Airway epithelial cell (primary cell): ENCODE measurements around the gene PIANP. TPM values are rescaled to one million over a fixed set of nuclear protein-coding genes. Genes with fewer than 3 reads are reported as not detected.

ENCODE experiments used
- total RNA-seq: library from RNA; depleted of rRNA; stranded (reverse); fragments of >200 nt; gene quantifications from 2 replicates; pipeline ENCODE4 v1.2.3, GENCODE V29; 2015

The PIANP gene
- not detected in 2 replicates for total RNA-seq

DNA sequence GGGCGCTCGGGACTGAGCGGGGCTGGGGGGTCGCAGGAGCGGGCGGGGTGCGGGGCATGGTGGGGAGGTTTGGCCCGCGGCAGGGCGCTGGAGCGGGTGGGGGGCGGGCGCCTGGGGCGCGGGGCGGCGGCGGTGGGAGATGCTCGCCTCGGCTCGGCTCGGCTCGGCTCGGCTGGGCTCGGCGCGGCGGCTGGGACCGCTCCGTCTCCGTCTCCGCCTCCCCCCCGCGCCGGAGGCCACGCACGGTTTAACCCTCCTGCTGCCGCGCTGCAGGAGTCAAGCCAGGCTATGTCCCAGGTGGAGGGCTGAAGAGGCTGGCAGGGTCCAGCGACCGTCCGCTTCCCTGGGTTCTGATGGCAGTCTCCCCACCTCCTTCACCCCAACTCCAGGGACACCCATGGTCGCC is at the start of gene PIANP:
TSS of gene PIANP (minus strand) at position 170 of the 406 bp plus-strand sequence. CDS start 2,754 bp downstream, outside the sequence.

DNA sequence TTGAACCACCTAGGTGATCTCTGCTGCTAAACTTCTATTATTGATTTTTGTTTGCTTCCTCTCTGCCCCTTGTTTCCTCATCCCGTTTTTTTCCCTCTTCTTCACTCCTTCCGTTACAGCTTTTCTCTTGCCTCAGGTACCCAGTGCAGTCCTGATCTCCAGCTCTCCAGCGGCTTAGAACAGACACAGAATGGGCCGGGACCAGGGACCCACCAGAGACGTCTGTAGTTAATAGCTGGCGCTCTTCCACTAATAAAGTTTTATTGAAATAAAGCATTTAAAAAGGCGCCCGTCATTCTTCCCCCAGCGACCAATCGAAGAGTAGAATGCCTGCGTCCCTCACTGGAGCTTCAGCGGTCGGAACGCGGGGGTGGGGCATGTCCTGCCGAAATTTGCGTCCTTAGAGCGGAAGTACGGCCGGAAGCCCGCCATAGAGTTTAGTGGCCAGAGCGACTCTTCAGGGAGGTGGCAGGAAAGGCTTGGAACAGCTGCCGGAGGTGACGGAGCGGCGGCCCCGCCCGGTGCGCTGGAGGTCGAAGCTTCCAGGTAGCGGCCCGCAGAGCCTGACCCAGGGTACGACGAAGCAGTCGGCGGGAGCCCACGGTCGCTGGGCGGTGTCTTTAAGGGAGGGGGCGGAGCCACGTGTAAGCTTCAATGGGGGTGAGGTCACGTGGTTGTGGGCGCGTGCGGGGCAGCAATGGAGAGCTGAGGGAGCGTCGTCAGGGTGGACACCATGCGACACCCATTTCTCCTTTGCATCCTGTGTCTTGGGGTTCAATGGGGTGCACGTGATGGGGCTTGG is 23.2 kb upstream of the PIANP start, which contains the start of gene COPS7A:
TSS of gene COPS7A (plus strand) at position 440 of the 802 bp plus-strand sequence. CDS start 611 bp downstream, outside the sequence.

GRCh38 chr12:6688999-6689882 is 11.4 kb downstream of the PIANP start, which contains the start of gene ZNF384:
Gene ZNF384, minus strand, starts transcription at chr12:6689375. Its CDS starts 9,855 bp downstream, at chr12:6679520.

GRCh38 chr12:6662906-6663742 is 37.5 kb downstream of the PIANP start, which contains the start of gene ING4:
Gene ING4, minus strand, starts transcription at chr12:6663119. Its CDS starts 18 bp downstream, at chr12:6663101.

GRCh38 chr12:6647083-6647604 is 53.5 kb downstream of the PIANP start, which contains the start of gene ACRBP:
Gene ACRBP, minus strand, starts transcription at chr12:6647432. Its CDS starts 66 bp downstream, at chr12:6647366.

Other genes starting within 250 kb of the PIANP start
- gene TAPBPL, start 248.8 kb downstream of the PIANP start, total RNA-seq = 2.5 and 3.0 TPM in 2 replicates
- 1.8 and 2.9 TPM in 2 replicates for gene VAMP1, start 230.1 kb downstream of the PIANP start, total RNA-seq
- 116 and 153 TPM in 2 replicates for gene MRPL51, start 207.6 kb downstream of the PIANP start, total RNA-seq
- 87.6 and 120 TPM in 2 replicates for gene NCAPD2, start 206.7 kb downstream of the PIANP start, total RNA-seq
- gene GAPDH, start 166.3 kb downstream of the PIANP start, total RNA-seq = 8,018 and 11,435 TPM in 2 replicates
- 1.8 and 3.3 TPM in 2 replicates for gene IFFO1, start 144.8 kb downstream of the PIANP start, total RNA-seq
- gene NOP2, start 132.5 kb downstream of the PIANP start, total RNA-seq = 46.7 and 47.1 TPM in 2 replicates
- 180 and 243 TPM in 2 replicates for gene CHD4, start 93.4 kb downstream of the PIANP start, total RNA-seq
- gene LPAR5, start 64.9 kb downstream of the PIANP start, total RNA-seq = 16.6 TPM in 2 replicates
- 0.28 TPM in 1 of 2 replicates, not detected in the other for gene ACRBP, start 53.4 kb downstream of the PIANP start, total RNA-seq
- 19.8 and 24.4 TPM in 2 replicates for gene ING4, start 37.7 kb downstream of the PIANP start, total RNA-seq
- 15.1 and 21.8 TPM in 2 replicates for gene ZNF384, start 11.4 kb downstream of the PIANP start, total RNA-seq
- gene COPS7A, start 23.2 kb upstream of the PIANP start, total RNA-seq = 56.4 and 63.6 TPM in 2 replicates
- gene MLF2, start 52.3 kb upstream of the PIANP start, total RNA-seq = 329 and 348 TPM in 2 replicates
- 166 and 192 TPM in 2 replicates for gene PTMS, start 65.5 kb upstream of the PIANP start, total RNA-seq
- gene LAG3, start 71.7 kb upstream of the PIANP start, total RNA-seq = 0.14 TPM in 1 of 2 replicates, not detected in the other
- gene CD4, start 88.7 kb upstream of the PIANP start, total RNA-seq = 0.21 and 0.23 TPM in 2 replicates
- gene GPR162, start 121.0 kb upstream of the PIANP start, total RNA-seq = 0.09 and 0.21 TPM in 2 replicates
- 19.7 and 23.4 TPM in 2 replicates for gene P3H3, start 127.6 kb upstream of the PIANP start, total RNA-seq
- 0.28 and 0.92 TPM in 2 replicates for gene GNB3, start 140.1 kb upstream of the PIANP start, total RNA-seq
- 23.6 and 41.0 TPM in 2 replicates for gene CDCA3, start 150.5 kb upstream of the PIANP start, total RNA-seq
- gene USP5, start 151.3 kb upstream of the PIANP start, total RNA-seq = 72.2 and 82.5 TPM in 2 replicates
- 1,425 and 1,466 TPM in 2 replicates for gene TPI1, start 166.7 kb upstream of the PIANP start, total RNA-seq
- 8.6 and 11.8 TPM in 2 replicates for gene SPSB2, start 172.5 kb upstream of the PIANP start, total RNA-seq
- gene LRRC23, start 204.0 kb upstream of the PIANP start, total RNA-seq = 5.9 and 8.9 TPM in 2 replicates
- 8.0 and 11.1 TPM in 2 replicates for gene ENO2, start 213.8 kb upstream of the PIANP start, total RNA-seq
- 13.0 and 21.7 TPM in 2 replicates for gene ATN1, start 227.1 kb upstream of the PIANP start, total RNA-seq
- not detected in 2 replicates for gene RNU7-1, start 243.0 kb upstream of the PIANP start, total RNA-seq
- gene C12orf57, start 243.2 kb upstream of the PIANP start, total RNA-seq = 103 and 166 TPM in 2 replicates